IMR-90 (cell line): ENCODE measurements around the gene ZNF844.
"Not testable (repeated sequence)": the region's sequence is repeated elsewhere in the genome, so short reads cannot be mapped to it uniquely, and the experiment has no call there.

ENCODE experiments used
- FOS ChIP-seq: fragments of 150-350 bp; IDR thresholded peaks from 2 replicates; pipeline ENCODE4 v1.6.1; 2016; ENCODE audit warnings: low read depth, low read length
- NFE2L2 ChIP-seq: fragments of 150-350 bp; IDR thresholded peaks from 2 replicates; pipeline ENCODE4 v1.6.1; 2016; ENCODE audit warnings: low read depth, mild to moderate bottlenecking, low read length
- POLR2A ChIP-seq: IDR thresholded peaks from 2 replicates; pipeline ENCODE4 v1.6.1; 2012; ENCODE audit warnings: mild to moderate bottlenecking, low read depth, low read length
- TF ChIP-seq, protein P1 (sequence below): conservative IDR thresholded peaks from 2 replicates; pipeline ENCODE4 v1.5.1; 2012; ENCODE audit warnings: mild to moderate bottlenecking, low read depth, low read length, improper control_type of control experiment

DNA sequence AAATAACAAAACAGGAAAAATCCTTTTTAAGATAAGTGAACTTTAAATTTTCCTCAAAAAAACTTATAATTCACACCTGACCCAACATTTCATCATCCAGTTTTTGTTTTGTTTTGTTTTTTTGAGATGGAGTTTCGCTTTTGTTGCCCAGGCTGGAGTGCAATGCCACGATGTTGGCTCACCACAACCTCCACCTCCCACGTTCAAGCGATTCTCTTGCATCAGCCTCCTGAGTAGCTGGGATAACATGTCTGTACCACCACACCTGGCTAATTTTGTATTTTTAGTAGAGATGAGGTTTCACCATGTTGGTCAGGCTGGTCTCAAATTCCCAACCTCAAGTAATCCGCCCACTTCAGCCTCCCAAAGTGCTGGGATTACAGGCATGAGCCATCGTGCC is 18.8 kb downstream of the ZNF844 start:
- TF ChIP-seq, protein P1, sequence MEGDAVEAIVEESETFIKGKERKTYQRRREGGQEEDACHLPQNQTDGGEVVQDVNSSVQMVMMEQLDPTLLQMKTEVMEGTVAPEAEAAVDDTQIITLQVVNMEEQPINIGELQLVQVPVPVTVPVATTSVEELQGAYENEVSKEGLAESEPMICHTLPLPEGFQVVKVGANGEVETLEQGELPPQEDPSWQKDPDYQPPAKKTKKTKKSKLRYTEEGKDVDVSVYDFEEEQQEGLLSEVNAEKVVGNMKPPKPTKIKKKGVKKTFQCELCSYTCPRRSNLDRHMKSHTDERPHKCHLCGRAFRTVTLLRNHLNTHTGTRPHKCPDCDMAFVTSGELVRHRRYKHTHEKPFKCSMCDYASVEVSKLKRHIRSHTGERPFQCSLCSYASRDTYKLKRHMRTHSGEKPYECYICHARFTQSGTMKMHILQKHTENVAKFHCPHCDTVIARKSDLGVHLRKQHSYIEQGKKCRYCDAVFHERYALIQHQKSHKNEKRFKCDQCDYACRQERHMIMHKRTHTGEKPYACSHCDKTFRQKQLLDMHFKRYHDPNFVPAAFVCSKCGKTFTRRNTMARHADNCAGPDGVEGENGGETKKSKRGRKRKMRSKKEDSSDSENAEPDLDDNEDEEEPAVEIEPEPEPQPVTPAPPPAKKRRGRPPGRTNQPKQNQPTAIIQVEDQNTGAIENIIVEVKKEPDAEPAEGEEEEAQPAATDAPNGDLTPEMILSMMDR, result not testable (repeated sequence)
- TF ChIP-seq POLR2A, NFE2L2, FOS: not testable (repeated sequence)
